Measurements from ENCODE around the gene PI4K2A.

Gene PI4K2A

GRCh38 chr10:97640174-97640867, at the start of gene PI4K2A:
Gene PI4K2A (plus strand): TSS chr10:97640671. CDS start chr10:97640743, 72 bp downstream.
- peak; percentile 99 for DNase-seq

- no peak for DNase-seq
Measured at GRCh38 chr10:97590748-97591495, 49.5 kb upstream of the PI4K2A start.

- DNase-seq = no peak
Measured at GRCh38 chr10:97593421-97593820, 47.0 kb upstream of the PI4K2A start.

- no peak for DNase-seq
Measured at GRCh38 chr10:97596101-97597082, 44.1 kb upstream of the PI4K2A start.

- DNase-seq = no peak
Measured at GRCh38 chr10:97597778-97598177, 42.7 kb upstream of the PI4K2A start.

GRCh38 chr10:97598407-97599271, 41.8 kb upstream of the PI4K2A start:
- no peak for DNase-seq

- DNase-seq = no peak
Measured at GRCh38 chr10:97599272-97599619, 41.2 kb upstream of the PI4K2A start.

- no peak for DNase-seq
Measured at GRCh38 chr10:97600616-97601015, 39.9 kb upstream of the PI4K2A start.

- no peak for DNase-seq
Measured at GRCh38 chr10:97601268-97602215, 38.9 kb upstream of the PI4K2A start.

GRCh38 chr10:97607095-97607636, 33.3 kb upstream of the PI4K2A start:
- no peak for DNase-seq

GRCh38 chr10:97608991-97609561, 31.4 kb upstream of the PI4K2A start:
- no peak for DNase-seq

- no peak for DNase-seq
Measured at GRCh38 chr10:97611473-97611872, 29.0 kb upstream of the PI4K2A start.

- no peak for DNase-seq
Measured at GRCh38 chr10:97612386-97612785, 28.1 kb upstream of the PI4K2A start.

- no peak for DNase-seq
Measured at GRCh38 chr10:97618285-97618684, 22.2 kb upstream of the PI4K2A start.

GRCh38 chr10:97618733-97619132, 21.7 kb upstream of the PI4K2A start:
- DNase-seq = no peak

- no peak for DNase-seq
Measured at GRCh38 chr10:97623277-97623676, 17.2 kb upstream of the PI4K2A start.

- no peak for DNase-seq
Measured at GRCh38 chr10:97627731-97628130, 12.7 kb upstream of the PI4K2A start.

GRCh38 chr10:97628228-97628627, 12.2 kb upstream of the PI4K2A start:
- DNase-seq = no peak

GRCh38 chr10:97629289-97629688, 11.2 kb upstream of the PI4K2A start:
- no peak for DNase-seq

- no peak for DNase-seq
Measured at GRCh38 chr10:97631098-97631497, 9.4 kb upstream of the PI4K2A start.

Data from stimulated activated CD4-positive, alpha-beta T cell treated with anti-CD3 and anti-CD28 coated beads, Interleukin-2, amount 100 ng/mL, for 24 hours (primary cell).